Raji (cell line): ENCODE data around the gene OSGIN1.

Experiments used
- POLR2A ChIP-seq: IDR thresholded peaks from 2 replicates; pipeline ENCODE4 v1.6.1; 2011; ENCODE audit warnings: low read depth, low read length, control low read depth; ENCODE audit not compliant: insufficient read depth

The OSGIN1 gene

GRCh38 chr16:83992624-83993023, 39.6 kb downstream of the OSGIN1 start:
- no peak for TF ChIP-seq POLR2A

GRCh38 chr16:83994087-83994486, 41.0 kb downstream of the OSGIN1 start:
- TF ChIP-seq POLR2A: no peak

GRCh38 chr16:83994703-83995102, 41.7 kb downstream of the OSGIN1 start:
- TF ChIP-seq POLR2A: no peak

GRCh38 chr16:83995754-83996153, 42.7 kb downstream of the OSGIN1 start:
- TF ChIP-seq POLR2A: no peak

DNA sequence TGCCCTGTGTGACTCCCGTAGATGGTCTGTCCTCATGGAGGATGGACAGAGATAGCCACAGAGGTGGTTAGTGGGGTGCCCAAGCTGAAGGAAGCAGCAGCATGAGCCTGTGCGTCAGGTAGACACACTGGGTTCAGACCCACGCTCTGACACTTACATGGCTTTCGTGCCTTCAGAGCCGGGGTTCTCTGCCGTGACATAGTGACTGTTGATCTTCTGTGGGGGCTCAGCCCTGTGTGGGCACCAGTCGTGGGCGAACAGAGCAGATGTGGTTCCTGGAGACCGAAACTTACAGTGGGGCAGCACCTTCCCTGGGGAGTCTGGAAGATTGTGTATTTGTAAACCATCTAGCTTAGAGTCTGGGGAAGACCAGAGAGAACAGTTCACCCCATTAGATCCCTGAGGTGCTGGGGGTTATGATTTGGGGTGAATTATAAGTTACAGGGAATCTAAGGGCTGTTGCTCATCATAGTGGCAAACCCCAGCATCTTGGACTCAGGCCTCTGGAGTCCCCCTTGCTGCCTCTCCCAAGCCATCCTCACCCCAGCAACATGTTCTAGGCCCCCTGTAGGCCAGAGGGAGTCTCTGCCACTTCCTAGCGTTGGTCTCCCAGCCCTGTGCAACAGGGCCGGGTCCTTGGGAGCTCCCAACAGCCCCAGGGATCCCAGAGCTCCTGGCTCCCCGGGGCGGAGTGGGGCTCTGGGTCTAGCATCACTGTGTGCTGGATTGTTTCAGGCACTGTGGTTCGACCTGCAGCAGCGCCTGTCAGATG, 43.6 kb downstream of the OSGIN1 start:
- no peak for TF ChIP-seq POLR2A

- no peak for TF ChIP-seq POLR2A
Measured at GRCh38 chr16:83998091-83998490, 45.1 kb downstream of the OSGIN1 start.

DNA sequence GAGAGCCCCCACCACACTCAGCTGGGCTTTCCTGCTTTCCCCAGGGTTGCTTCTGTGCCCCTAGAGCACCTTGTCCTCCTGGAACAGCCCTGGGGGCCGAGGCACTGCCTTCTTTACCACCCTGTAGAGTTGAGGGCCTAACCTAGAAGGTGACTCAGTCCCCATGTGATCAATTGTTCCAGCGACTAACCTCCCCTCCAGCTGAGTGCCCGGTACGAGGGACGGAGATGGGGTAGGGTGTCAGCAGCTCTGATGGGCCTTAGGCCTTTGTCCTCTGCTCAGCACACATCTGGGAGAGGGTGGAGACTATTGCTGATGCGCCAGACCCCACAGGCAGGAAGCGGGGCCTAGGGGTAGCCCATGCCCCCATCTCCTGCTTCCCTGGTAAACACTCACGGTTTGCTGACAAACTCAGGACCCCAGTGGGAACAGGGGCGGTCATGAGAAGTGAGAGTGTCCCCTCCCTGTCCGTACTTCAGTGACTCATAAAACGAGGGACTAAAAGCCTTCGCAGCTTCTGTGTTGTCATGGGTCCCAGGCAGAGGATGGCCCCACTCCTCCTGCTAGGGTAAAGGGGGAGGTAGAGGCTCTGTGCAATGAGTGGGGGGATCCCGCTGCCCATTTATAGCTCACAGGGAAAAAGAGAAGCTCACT, 48.1 kb downstream of the OSGIN1 start:
- no peak for TF ChIP-seq POLR2A

GRCh38 chr16:84001726-84002125, 48.7 kb downstream of the OSGIN1 start:
- no peak for TF ChIP-seq POLR2A

- TF ChIP-seq POLR2A: no peak
Measured at GRCh38 chr16:84003038-84003437, 50.0 kb downstream of the OSGIN1 start.

GRCh38 chr16:84004442-84004841, 51.4 kb downstream of the OSGIN1 start:
- no peak for TF ChIP-seq POLR2A

- no peak for TF ChIP-seq POLR2A
Measured at GRCh38 chr16:84005391-84005790, 52.4 kb downstream of the OSGIN1 start.

DNA sequence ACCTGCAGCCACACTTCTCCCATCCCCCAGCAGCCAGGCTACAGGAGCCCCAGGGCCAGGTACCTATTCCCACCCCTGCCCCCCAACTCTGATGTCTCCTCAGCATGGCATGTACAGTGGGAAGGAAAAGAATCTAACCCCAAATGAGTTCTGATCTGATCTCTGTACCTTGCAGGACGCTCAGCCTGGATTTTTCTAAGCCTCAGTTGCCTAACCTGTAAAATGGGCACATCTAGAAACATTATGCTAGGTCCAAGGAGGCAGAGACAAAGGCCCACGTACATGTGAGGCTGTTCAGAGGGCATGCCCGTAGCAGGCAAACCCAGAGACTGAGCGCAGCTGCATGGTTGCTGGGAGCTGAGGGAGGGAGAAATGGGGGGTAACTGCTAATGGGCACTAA, 54.5 kb downstream of the OSGIN1 start:
- no peak for TF ChIP-seq POLR2A

GRCh38 chr16:84007965-84008364, 54.9 kb downstream of the OSGIN1 start:
- TF ChIP-seq POLR2A: no peak

DNA sequence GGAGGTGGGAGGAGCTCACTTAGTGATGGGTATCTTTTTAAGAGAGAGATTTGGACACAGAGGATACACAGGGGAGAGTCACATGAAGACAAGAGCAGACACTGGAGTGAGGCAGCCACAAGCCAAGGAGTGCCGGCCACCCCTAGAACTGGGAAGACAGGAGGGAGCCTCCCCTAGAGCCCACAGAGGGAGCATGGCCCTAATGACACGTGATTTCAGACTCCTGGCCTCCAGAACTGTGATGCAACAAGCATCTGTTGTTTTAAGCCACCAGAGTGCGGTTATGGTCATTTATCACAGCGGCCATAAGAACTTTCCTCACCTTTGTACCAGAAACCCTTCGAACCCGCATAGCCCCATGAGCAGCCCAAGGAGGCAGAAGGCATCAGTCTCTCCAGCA, 56.2 kb downstream of the OSGIN1 start:
- no peak for TF ChIP-seq POLR2A

- TF ChIP-seq POLR2A: no peak
Measured at GRCh38 chr16:84013787-84014569, 60.9 kb downstream of the OSGIN1 start.
